GM19099 (cell line): ENCODE results near the gene ZNF154.

Source experiments
- POLR2A ChIP-seq: IDR thresholded peaks from 3 replicates; pipeline ENCODE4 v1.6.1; 2011; ENCODE audit warnings: low read depth; ENCODE audit not compliant: insufficient read length; ENCODE audit errors: extremely low read depth

The ZNF154 gene

DNA sequence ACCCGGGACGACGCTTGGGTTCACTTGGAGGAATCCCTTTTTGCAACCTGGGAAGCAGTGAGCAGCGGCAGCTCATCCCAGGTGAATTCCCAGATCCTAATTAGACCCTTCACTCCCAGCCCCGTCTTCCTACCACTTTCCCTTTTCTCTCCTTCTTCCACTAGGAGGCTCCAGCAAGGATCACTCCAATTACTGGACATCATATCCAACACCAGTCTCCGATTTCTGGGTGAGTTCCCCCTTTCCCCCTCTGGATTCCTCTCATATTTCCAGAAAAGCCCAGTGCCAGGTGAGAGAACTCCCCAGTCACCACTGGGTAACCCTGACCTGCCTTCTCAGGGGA lies 57.4 kb downstream of the ZNF154 start:
- TF ChIP-seq POLR2A = no peak

DNA sequence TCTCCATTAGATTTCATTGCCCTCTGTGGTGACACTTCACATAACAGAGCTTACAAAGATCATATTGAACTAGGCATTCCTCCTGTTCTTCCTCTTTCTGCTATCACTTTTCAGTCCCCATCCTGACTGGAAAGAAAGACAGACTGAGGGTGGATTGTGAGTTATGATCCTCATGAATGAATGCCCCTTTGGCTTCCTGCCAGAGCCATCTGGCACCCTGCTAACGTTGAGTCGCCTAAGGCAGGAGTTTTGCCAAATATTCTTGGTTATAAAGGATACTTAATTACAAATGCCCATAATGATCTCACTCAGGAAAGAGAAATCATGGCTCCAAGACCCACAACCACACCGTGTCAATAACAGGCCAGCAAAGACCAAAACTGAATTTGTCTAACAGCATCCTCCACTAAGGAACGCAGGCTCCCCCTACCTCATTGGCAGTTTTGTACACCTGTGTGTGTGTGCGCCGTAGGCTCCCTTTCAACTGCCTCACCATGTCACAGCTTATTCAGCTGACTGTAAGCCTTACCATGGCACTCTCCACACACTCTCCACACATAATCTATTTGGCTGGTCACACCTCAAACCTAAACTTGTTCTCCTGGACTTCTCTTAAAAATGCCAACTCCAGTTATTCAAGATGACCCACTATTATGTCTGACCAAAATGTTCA lies 60.5 kb downstream of the ZNF154 start:
- no peak for TF ChIP-seq POLR2A
